Activated T-helper 1 cell treated with anti-CD3 and anti-CD28 coated beads, Interleukin-12 subunit alpha, Interleukin-12 subunit beta, Interleukin-2, Interleukin-4 antibody, amounts not matched to agents 30 ng/mL and 10 ng/mL and 1 ng/mL, durations not matched to agents 14 hours and 24 hours and 36 hours (primary cell): ENCODE results near the gene GHITM. TPM values are rescaled to one million over a fixed set of nuclear protein-coding genes. Genes with fewer than 3 reads are reported as not detected.
A peak's percentile ranks its signal among the peaks of the same experiment; 100 is the strongest.
"Not testable (repeated sequence)": the region's sequence is repeated elsewhere in the genome, so short reads cannot be mapped to it uniquely, and the experiment has no call there.

Experiments
- DNase-seq: peaks from one replicate; pipeline ENCODE4 v3.0.0; 2021; ENCODE audit warnings: low spot score
- H3K27ac Mint-ChIP-seq: one replicate; pipeline ENCODE4 v1.8.0; 2021; ENCODE audit warnings: mild to moderate bottlenecking, mixed read lengths
- H3K27me3 Mint-ChIP-seq: one replicate; pipeline ENCODE4 v1.8.0; 2022; ENCODE audit warnings: mild to moderate bottlenecking, moderate library complexity, mixed read lengths; ENCODE audit not compliant: insufficient read depth
- H3K36me3 Mint-ChIP-seq: one replicate; pipeline ENCODE4 v1.8.0; 2021; ENCODE audit warnings: low read depth, mixed read lengths
- H3K4me1 Mint-ChIP-seq: one replicate; pipeline ENCODE4 v1.8.0; 2021; ENCODE audit warnings: low read depth, mixed read lengths
- H3K4me3 Mint-ChIP-seq: one replicate; pipeline ENCODE4 v1.8.0; 2021; ENCODE audit warnings: mild to moderate bottlenecking, moderate library complexity, mixed read lengths
- H3K9me3 Mint-ChIP-seq: one replicate; pipeline ENCODE4 v1.8.0; 2021; ENCODE audit warnings: mixed read lengths
- intact Hi-C: fragments of 100-400 bp; cut with micrococcal nuclease; formaldehyde crosslinking; loops from one replicate; pipeline ENCODE4 v1.15.1; 2024
- total RNA-seq: library from RNA; stranded (reverse); gene quantifications from 2 replicates; pipeline ENCODE4 v1.2.3, GENCODE V29; 2022

The GHITM gene
- total RNA-seq, 1 donor from 2014 or later = 140 TPM

- Mint-ChIP-seq H3K4me3 (no peak overlapping the region), H3K27ac (no peak overlapping the region), H3K9me3 (no peaks in the 10 kb centered on the region), H3K27me3 (peaks cover 9% of the 10 kb centered on the region), H3K36me3 (no peaks in the 10 kb centered on the region), H3K4me1 (no peaks in the 10 kb centered on the region)
- intact Hi-C loops = no loop called here
- DNase-seq = no peak
Measured at GRCh38 chr10:84118395-84119006, 20.8 kb upstream of the GHITM start.

- Mint-ChIP-seq H3K4me1 (no peaks in the 10 kb centered on the region), H3K36me3 (no peaks in the 10 kb centered on the region), H3K27ac (no peak overlapping the region), H3K27me3 (peaks cover 12% of the 10 kb centered on the region), H3K4me3 (no peak overlapping the region), H3K9me3 (peaks cover 13% of the 10 kb centered on the region)
- DNase-seq = no peak
- intact Hi-C loops = no loop called here
Measured at GRCh38 chr10:84123362-84123761, 15.9 kb upstream of the GHITM start.

DNA sequence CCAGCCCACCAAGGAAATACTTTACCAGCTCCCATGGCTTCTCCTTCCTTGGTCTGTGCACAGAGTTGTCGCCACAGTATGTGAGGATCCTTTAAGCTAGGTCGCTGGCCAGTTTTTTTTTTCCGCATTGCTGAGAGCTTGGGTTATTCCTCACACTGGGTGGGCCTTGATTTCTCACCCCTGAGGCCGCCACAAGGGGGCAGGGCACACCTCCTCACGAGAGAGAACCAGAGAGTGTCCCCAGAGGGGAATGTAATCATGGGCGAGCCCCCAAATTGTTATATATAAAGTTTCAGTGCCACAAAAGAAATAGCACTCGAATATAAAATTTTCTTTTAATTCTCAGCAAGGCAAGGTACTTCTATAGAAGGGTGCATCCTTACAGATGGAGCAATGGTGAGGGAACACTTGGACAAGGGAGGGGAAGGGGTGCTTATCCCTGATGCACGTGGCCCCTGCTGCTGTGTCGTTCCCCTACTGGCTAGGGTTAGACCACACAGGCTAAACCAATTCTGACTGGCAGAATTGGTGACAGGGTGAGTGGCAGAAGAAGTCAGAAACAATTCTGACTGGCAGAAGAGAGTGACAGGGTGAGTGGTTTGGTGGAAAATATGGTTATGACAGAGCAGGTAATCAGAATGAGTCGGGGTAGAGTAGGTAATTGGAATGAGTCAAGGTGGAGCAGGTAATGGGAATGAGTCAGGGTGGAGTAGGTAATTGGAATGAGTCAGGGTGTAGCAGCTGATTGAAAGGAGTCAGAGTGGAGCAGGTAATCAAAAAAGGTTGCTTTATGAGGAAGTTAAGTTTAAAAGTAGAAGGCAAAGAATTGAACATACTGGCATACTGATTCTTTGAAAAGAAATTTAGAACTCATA is 13.2 kb upstream of the GHITM start:
- DNase-seq, H3K4me1 Mint-ChIP-seq, H3K36me3 Mint-ChIP-seq, H3K27ac Mint-ChIP-seq, H3K4me3 Mint-ChIP-seq, intact Hi-C loops: not testable (repeated sequence)
- H3K9me3 Mint-ChIP-seq = peaks cover 16% of the 10 kb centered on the region
- peaks cover 10% of the 10 kb centered on the region for H3K27me3 Mint-ChIP-seq

GRCh38 chr10:84126785-84127167 is 12.5 kb upstream of the GHITM start:
- no peaks in the 10 kb centered on the region for H3K36me3 Mint-ChIP-seq
- intact Hi-C loops = no loop called here
- no peaks in the 10 kb centered on the region for H3K4me1 Mint-ChIP-seq
- no peak overlapping the region for H3K27ac Mint-ChIP-seq
- H3K4me3 Mint-ChIP-seq = no peak overlapping the region
- H3K9me3 Mint-ChIP-seq = peaks cover 16% of the 10 kb centered on the region
- H3K27me3 Mint-ChIP-seq = peaks cover 10% of the 10 kb centered on the region
- DNase-seq = no peak

DNA sequence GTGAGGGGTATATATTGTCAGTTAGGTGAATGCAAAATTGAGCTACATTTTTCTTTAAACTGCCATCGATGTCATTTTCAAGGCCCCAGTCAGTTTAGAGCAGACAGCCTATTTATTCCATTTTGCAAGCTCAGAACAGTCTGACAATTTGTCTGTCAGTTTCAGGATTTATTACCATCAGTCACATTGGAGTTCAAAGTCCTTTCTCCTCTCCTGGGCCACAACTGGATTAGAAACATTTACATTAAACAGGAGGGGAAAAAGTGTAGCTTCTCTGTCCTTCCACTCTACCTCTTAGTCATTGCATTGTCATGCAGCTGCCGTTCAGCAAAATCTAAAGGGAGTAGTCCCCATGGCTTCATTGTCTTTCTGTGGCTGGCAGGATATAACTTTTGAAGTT is 3.5 kb upstream of the GHITM start:
- DNase-seq = no peak
- H3K27me3 Mint-ChIP-seq = peaks cover 2% of the 10 kb centered on the region
- no peak overlapping the region for H3K27ac Mint-ChIP-seq
- H3K4me1 Mint-ChIP-seq = peaks cover 14% of the 10 kb centered on the region
- intact Hi-C loops = no loop called here
- H3K4me3 Mint-ChIP-seq = no peak overlapping the region
- H3K9me3 Mint-ChIP-seq = no peaks in the 10 kb centered on the region
- H3K36me3 Mint-ChIP-seq = no peaks in the 10 kb centered on the region

DNA sequence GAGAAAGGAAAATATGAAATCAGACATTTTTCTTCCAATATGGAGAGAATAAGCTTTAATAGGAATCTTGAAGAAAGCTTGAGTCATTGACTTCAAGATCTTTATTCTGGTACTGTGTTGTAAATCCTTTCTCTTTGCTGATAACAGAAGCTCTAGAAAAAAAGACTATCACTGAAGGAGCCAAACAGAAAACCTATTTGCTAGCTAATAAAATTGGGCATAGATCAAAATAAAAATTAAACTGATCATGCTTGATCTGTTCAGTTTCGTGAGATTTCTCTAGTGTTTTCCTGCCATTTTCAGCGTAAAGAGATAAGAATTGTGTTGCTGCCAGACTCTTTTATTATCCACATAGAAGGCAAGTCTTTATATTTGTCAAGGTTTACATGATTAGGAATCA is 1.5 kb upstream of the GHITM start:
- no peak for DNase-seq
- intact Hi-C loops = loop anchor here (1.0 to 2.0 kb wide), 2 partner anchors 196 to 399 kb away; no protein-coding TSS in a partner anchor
- Mint-ChIP-seq H3K9me3 (no peaks in the 10 kb centered on the region), H3K36me3 (peaks cover 13% of the 10 kb centered on the region), H3K27me3 (peaks cover under 1% of the 10 kb centered on the region), H3K27ac (peak overlapping the region; percentile 22), H3K4me3 (peak overlapping the region; percentile 15), H3K4me1 (peaks cover 27% of the 10 kb centered on the region)

GRCh38 chr10:84138478-84139125 is 707 bp upstream of the GHITM start:
- Mint-ChIP-seq H3K9me3 (no peaks in the 10 kb centered on the region), H3K27me3 (no peaks in the 10 kb centered on the region), H3K27ac (peak overlapping the region; percentile 88), H3K36me3 (peaks cover 19% of the 10 kb centered on the region), H3K4me1 (peaks cover 27% of the 10 kb centered on the region), H3K4me3 (peak overlapping the region; percentile 92)
- intact Hi-C loops = loop anchor here (1.0 to 2.0 kb wide), 3 partner anchors 191 to 398 kb away; no protein-coding TSS in a partner anchor
- DNase-seq = peak; percentile 28

DNA sequence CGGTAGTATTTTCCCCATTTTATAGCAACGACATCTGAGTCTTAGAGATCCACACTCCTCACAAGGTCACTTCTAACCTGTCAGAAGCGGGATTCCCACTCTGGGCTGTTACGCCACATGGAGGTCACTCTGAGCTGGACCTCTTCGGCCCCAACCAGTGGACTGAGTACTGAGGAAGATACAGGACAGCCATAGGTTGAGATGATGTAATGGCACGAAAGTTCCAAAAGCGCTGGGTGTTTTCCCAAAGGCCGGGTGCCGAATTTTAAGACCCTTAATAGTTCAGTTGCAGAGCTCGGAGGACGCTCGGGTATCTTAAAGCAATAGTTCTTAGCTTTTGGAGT is 699 bp downstream of the GHITM start:
- intact Hi-C loops = loop anchor here (1.0 kb wide), 1 partner anchor 8 kb away; no protein-coding TSS in a partner anchor
- DNase-seq = no peak
- H3K4me3 Mint-ChIP-seq = peak overlapping the region; percentile 92
- no peaks in the 10 kb centered on the region for H3K27me3 Mint-ChIP-seq
- peaks cover 27% of the 10 kb centered on the region for H3K4me1 Mint-ChIP-seq
- no peaks in the 10 kb centered on the region for H3K9me3 Mint-ChIP-seq
- peaks cover 25% of the 10 kb centered on the region for H3K36me3 Mint-ChIP-seq
- H3K27ac Mint-ChIP-seq = peak overlapping the region; percentile 88

DNA sequence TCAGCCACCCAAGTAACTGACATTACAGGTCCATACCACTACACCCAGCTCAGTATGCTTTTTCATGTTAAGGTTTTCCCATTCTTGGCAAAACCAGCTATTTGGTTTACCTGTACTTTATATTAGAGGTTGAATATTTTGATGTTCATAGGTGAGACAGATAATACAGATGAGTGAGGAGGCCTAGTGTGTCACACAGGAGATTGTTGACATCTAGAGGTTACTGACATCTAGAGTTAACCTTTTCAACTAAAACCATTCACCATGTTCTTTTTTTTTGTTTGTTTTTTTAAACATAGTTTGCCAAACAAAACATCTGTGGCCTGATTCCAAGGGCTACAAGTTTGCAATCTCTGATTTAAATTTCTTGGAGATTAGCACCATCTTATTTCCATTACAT is 8.0 kb downstream of the GHITM start:
- Mint-ChIP-seq H3K9me3 (no peaks in the 10 kb centered on the region), H3K27me3 (no peaks in the 10 kb centered on the region), H3K4me3 (no peak overlapping the region), H3K36me3 (peaks cover 55% of the 10 kb centered on the region), H3K27ac (peak overlapping the region; percentile 40), H3K4me1 (no peaks in the 10 kb centered on the region)
- no peak for DNase-seq
- intact Hi-C loops = no loop called here

DNA sequence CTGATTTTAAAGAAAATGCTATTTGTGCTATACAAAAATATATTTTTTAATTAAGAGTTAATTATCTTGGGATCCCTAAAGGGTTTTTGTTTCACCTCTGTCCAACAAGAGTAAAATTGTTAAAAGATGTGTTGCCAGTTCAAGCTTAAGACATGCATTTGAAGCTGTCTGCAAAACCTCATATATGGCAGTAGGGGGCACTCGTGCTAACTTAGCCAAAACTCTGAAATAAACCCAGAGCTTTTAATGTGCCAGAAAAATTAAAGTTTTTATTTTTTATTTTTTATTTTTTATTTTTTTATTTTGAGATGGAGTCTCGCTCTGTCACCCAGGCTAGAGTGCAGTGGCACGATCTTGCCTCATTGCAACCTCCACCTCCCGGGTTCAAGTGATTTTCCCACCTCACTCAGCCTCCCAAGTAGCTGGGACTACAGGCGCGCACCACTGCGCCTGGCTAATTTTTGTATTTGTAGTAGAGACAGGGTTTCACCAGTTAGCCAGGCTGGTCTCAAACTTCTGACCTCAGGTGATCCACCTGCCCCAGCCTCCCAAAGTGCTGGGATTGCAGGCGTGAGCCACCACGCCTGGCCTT is 8.8 kb downstream of the GHITM start:
- intact Hi-C loops = loop anchor here (1.0 to 2.0 kb wide), 4 partner anchors 8 to 109 kb away; no protein-coding TSS in a partner anchor

DNA sequence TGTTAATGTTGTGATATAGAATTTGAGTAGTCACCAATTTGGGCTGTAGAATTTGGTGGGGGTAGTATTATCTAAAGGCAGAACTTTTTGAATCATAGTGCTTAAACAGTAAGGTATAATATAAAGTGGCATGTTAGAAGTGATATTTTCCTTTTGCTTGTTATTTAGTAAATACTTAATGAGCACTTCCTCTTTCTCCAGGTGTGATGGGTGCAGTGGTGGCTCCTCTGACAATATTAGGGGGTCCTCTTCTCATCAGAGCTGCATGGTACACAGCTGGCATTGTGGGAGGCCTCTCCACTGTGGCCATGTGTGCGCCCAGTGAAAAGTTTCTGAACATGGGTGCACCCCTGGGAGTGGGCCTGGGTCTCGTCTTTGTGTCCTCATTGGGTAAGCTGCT is 10.5 kb downstream of the GHITM start:
- H3K27ac Mint-ChIP-seq = no peak overlapping the region
- H3K27me3 Mint-ChIP-seq = no peaks in the 10 kb centered on the region
- DNase-seq = no peak

More for the DNA sequence above, 8.8 kb downstream of the GHITM start:
- H3K9me3 Mint-ChIP-seq, H3K27ac Mint-ChIP-seq, H3K27me3 Mint-ChIP-seq, DNase-seq, H3K4me3 Mint-ChIP-seq, H3K4me1 Mint-ChIP-seq: not testable (repeated sequence)
- peaks cover 49% of the 10 kb centered on the region for H3K36me3 Mint-ChIP-seq

GRCh38 chr10:84152769-84153168 is 13.5 kb downstream of the GHITM start:
- Mint-ChIP-seq H3K9me3 (no peaks in the 10 kb centered on the region), H3K4me1 (peaks cover 9% of the 10 kb centered on the region), H3K27ac (no peak overlapping the region), H3K36me3 (peaks cover 32% of the 10 kb centered on the region), H3K27me3 (no peaks in the 10 kb centered on the region), H3K4me3 (no peak overlapping the region)
- DNase-seq = no peak
- intact Hi-C loops = no loop called here

More for the DNA sequence above, 10.5 kb downstream of the GHITM start:
- Mint-ChIP-seq H3K4me1 (no peaks in the 10 kb centered on the region), H3K36me3 (peaks cover 42% of the 10 kb centered on the region), H3K9me3 (no peaks in the 10 kb centered on the region), H3K4me3 (no peak overlapping the region)
- intact Hi-C loops = loop anchor here (2.0 kb wide), 2 partner anchors 65 to 107 kb away; no protein-coding TSS in a partner anchor
